HG02678 (cell line): Measurements from ENCODE around the gene MUC2.

Experiments used
- ATAC-seq: cut with Tn5 transposase; IDR thresholded peaks from one replicate; pipeline ENCODE4 v1.9.1; 2021; ENCODE audit warnings: mild to moderate bottlenecking, moderate library complexity; ENCODE audit not compliant: unreplicated experiment

Gene MUC2

DNA sequence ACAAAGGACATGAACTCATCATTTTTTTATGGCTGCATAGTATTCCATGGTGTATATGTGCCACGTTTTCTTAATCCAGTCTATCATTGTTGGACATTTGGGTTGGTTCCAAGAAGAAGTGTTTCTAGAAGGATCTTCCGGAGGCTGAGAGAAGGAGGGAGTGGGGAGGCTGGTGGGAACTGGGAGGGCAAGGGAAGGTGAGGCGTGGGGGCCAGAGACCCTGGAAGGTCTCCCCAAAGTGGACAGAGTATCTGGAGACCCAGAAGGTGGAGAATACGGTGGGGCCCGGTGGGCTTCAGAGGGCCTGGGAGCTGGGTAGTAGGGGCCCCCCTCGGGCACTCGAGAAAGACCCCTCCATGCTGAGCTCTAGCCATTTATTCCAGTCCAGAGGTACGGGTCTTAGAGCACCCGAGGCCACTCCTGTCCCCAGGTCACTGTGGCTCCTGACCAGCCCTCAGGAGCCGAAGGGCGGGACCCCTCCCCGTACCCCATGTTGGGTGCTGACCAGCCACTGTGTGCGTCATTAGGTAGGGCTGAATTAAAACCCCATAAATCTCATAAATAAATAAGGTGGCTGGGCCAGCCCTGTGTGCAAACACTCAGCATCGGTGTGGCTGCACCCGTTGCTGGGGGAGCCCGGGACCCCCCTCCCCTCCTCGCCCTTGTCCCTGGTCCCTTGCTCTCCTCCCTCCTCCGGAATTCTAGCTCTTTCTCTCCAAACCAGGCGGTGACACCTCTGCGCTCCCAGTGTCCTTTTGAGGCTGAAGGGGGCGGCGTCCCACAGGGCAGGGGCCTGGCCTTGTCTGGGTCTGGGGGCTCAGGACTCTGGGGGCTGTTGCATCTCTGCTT is 44.3 kb downstream of the MUC2 start:
- ATAC-seq = no peak

DNA sequence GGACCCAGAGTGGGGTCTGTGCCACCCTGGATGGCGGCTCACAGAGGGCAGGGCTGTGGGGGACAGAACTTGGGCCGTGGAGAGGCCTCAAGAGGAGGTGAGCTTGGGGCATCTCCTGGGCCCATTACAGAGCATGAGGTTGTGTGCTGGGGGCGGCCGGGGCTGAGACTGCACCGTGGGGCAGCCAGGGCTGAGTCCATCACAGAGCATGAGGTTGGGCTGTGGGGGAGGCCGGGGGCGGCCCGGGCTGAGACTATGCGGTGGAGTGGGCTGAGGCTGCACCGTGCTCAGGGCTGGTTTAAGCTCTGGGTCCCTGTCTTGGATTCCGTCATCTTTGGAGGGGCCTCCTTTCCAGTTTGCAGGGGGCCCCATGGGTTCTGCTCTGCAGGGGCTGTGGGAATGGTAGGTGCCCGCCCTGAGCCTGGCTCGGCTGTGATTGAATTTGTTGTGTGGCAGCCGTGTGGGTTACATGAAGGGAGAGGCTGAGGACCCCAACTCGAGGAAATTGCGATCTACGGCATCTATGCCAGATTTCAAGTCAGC is 45.0 kb downstream of the MUC2 start:
- ATAC-seq = no peak

DNA sequence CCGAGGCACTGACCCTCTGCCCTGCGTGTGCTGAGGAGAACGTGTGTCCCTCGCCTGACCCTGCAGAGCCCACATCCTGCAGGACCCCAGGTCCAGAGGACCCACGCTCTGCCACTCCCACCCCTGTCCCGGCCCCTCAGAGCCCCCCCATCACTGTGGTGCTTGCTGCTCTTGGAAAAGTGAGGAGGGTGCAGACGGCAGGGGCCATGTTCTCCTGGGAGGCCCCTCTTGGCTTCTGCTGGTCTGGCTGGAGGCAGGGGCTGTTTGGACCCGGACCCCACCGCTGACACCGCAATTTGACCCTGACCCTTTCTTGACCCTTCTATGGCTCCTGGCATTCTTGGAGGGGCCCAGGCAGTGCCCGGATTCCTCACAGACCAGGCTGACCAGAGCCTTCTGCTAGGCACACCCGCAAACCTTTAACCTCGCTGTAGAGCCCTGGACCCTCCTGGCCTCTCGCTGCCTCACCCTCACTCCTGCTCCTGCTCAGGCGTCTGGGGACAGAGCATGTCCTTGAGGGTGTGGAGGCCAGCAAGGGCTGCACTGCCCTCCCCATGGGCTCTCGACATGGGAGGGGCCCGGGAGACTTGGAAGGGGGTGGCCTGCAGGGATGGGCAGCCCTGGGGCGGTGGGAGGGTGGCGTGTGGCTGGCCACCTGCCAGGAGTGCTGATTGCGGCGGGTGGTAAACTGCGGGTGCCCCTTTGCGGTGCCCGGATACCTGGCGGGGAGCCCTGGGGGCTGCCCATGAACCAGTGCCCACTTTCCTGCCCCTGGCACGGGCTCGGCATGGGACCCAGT is 46.1 kb downstream of the MUC2 start:
- no peak for ATAC-seq

DNA sequence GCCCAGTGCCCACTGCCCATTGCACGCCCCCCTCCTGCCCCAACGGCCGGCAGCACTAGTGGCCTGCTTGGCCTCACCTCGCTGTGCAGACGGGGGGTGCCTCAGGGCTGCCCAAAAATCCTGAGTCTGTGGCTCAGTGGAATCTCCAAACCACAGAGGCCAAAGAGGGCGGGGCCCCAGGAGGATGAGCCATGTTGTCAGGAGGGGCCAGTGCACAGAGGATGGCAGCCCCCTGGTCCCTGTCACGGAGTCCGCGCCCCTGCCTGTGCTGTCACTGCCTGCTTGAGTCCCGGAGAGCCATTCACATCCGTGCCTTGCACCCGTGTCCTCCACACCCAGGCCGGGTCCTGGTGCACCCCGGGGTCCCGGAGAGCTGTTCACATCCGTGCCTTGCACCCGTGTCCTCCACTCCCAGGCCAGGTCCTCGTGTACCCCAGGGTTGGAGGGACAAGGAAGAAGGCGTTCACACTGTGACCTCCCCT is 46.7 kb downstream of the MUC2 start:
- ATAC-seq = no peak

DNA sequence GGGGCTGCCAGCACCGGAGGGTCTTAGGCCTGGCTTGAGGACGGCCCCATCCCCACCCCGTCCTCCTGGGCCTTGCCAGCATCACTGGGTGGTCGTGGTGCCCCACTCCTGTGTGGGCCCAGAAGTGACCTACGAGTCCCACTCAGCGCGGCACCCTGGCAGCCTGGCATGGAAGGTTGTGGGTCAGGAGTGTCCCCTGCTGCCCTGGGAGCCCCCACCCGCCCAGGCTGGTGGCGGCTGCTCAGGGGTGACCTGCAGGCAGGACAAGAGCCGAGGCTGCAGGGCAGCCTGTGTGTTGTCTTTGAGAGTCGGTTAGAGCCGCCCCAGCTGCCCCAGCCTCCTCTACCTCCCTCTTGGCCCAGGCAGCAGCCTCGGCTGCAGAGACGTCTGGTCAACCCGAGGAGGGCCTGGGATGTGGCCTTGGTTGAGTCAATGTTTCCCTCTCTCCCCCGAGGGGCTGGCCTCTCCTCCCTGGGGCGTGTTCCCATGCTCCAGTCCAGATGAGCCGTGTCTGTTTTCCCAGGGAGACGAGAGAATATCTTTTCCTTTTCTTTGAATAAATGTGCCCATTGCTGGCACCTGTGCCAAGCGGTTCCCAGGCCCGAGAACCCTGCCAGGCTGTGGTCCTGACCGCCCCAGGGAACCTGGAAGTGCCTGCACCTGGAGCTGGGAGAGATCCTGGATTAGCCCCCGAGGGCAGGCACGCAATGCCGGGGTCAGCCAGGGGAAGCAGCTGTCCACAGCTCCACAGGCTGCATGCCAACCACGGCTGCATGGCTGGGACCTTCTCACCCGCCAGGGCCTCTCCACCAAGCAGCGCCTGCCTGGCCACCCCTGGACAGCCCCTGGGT is 47.4 kb downstream of the MUC2 start:
- no peak for ATAC-seq

DNA sequence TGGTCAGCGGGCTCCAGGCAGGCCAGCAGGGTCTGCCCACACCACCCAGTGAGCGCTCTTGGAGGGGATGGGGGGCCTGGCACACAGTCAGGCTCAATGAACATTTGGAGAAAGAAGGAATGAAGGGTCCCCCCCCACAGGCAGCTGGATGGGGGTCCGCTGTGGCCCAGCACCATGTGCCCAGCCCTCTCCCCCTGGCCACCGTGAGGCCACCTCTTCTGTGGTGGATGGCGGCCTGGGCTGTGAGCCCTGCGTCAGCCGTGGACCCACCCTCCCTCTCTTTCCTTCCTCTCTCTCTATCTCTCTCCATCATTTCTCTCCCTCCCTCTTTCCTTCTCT is 48.0 kb downstream of the MUC2 start:
- ATAC-seq = no peak

DNA sequence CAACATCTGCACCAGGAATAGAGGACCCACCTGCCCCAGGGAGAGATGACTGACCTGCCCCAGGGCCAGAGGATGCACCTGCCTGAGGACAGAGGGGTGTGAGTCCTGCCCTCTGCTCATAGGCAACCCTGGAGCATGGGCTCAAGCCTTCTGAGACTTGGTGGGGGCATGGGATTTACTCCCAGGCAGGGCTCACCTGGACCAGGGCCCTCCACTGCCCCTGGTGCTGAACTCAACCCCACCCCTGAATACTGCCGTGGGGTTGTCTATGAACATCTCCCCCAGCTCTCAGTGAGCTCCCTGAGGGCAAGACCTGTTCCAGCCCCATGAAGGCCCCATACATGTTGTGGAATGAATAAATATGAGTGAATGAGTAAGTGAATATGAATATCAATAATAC is 49.3 kb downstream of the MUC2 start:
- no peak for ATAC-seq
